Dedifferentiated amniotic fluid mesenchymal stem cell (primary cell): Measurements from ENCODE around the gene GALNT9.
A peak's percentile ranks its signal among the peaks of the same experiment; 100 is the strongest.

Experiments
- DNase-seq: peaks from one replicate; pipeline ENCODE4 v3.0.0-alpha.2; 2016; ENCODE audit errors: extremely low spot score

The GALNT9 gene

DNA sequence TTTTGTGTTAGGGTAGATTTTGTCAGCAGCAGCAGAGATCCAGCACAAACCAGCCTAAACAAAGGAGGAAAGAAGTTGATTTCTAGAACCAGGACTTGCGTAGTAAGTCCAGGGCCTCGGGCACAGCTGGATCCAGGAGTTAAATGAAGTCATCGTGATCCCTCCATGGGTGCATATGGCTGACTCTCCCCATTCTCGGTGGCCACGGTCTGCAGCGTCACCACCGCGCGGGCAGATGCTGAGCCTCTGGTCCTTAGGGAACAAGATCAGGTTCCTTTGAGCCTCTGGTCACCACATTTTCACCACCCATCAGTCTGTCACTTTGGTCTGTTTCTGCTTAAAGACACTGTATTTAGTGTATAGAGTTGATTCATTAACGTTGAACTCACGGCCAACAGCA, 14.8 kb upstream of the GALNT9 start:
- DNase-seq, result no peak

DNA sequence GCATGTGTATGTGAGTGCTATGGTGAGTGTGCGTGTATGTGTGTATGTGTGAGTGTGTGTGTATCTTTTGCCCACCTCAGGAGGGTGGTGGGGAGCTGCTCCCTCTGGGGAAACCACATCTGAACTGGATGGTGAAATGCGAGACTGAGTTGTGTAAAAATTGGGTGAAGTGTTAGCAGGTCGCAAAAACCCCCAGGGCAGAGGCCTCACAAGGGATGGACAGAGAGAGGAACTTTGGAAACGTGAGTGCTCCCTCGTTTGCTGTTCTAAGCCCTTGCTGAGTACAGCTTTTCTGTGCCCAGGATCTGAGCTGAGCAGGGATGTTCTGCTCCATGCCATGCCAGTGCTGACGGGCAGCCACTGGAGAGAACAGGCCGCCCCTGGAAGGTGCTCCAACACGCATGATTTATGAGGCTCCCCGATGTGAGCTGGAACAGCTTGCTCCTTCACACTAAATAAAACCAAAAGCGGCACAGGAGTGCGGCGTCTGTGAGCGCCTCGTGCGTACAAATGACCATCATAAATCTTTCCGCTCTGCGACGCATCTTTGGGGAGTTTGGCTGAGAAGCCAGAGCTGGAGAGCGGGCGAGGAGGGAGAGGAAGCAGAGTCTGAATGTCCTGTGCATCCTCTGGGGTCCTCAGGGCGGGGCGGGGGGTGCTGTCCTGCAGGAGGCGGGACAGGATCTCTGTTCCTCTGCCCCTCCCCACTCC, 14.1 kb upstream of the GALNT9 start:
- no peak for DNase-seq

DNA sequence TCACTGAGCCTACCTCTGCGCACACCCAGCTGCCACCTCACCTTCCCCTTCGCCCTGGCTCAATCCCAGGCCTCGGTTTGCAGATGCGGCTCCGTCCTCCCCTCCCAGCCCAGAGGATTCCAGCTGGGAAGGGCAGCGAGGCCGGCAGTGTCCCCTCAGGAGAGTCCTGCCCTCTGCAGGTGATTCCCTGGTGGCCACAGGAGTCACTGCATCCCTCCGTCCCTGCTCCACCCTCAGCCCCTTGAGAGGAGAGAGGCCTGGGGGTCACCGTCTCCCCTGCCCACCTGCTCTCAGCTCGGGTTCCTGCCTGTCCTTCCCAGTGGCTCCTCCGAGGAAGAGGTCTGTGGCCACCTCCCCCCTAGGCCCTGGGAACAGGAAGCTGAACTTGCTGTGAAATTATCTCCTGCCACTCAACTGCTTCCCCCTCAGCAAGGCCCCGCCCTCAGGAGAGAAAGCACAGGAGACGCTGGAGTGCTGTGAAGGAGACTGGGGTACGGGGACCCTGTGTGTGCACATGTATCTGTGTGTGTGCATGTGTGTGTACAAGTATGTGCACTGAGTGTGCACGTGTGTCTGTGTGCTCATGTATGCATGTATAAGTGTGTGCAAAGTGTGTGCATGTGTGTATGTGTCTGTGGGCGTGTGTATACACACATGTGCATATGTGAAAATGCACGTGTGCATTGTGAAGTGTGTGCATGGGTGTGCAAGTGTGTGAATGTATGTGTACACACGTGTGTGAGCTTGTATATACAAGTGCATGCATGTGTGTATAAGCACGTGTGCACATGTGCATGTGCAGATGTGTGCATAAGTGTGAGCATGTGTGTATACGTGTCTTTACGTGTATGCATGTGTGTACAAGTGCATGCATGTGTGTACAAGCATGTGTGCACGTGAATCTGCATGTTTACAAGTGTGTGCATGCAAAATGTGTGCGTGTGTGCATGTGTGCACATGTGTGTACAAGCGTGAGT, 13.2 kb upstream of the GALNT9 start:
- DNase-seq, result no peak

DNA sequence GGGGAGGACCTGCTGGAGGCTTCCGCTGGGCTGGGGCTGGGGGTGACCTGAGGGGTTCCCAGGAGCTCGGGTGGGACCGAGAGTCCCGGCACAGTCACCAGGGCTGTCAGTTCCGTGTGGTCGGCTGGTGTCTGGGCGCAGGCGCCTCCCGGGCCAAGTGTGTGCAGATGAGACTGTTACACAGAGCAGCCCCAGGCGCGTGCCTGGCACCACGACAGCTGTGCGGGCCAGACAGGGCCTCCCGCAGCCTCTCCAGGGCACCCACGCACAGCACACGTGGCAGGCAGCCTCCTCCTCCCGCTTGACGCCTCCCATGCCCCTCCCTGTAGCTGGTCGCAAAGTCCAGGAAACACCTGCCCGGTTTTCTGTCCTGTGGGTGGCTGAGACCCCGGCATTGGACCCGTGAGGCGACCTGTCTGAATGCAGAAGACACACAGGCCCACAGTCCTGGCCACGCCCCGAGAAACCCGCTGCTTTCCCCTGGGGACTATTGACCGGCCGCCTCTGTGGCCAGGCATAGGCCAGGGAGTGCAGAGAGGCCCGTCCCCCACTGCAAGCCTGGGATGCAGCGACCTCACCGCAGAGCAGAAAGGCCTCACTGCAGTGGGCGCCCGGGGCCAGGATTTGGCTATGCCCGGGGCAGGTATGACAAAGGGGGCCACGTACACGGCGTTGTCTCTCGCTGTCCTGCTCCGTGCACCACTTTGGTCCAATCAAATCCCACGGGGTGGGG, 12.1 kb upstream of the GALNT9 start:
- DNase-seq, result no peak

DNA sequence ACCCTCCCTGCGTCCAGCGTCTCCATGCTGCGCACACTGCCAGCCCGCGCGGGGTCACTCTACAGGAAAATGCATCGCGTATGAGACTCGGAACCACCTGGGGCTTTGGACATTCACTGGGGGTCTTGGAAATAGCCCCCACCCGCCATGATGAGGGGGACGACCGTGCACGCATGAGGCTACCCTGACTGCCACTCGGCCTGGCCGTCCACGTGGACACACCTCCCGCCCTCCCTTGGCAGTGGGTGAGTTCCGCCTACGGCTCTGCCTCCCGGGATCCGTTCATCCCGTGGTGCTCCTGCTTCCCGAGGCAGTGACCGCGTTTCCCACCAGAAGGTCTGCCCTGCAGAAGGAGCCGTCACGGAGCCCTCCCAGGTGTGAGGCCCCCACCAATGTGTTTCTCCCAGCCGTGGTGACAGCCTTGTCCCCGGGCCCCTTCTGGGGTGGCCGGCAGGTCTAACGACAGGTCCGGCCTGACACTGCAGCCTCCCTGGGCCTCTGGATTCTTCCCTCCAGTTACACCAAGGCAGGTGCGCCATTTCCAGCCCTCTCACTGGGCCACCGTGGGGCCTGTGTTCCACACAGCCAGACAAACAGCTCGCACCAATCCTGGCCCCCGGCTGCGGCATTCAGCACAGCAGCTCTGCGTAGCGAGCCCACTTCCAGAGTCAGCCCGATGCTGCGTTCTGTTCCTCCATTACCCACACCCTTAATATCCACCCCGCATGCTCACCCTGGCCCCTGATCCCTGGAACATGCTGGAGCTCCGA, 11.1 kb upstream of the GALNT9 start:
- DNase-seq, result no peak

DNA sequence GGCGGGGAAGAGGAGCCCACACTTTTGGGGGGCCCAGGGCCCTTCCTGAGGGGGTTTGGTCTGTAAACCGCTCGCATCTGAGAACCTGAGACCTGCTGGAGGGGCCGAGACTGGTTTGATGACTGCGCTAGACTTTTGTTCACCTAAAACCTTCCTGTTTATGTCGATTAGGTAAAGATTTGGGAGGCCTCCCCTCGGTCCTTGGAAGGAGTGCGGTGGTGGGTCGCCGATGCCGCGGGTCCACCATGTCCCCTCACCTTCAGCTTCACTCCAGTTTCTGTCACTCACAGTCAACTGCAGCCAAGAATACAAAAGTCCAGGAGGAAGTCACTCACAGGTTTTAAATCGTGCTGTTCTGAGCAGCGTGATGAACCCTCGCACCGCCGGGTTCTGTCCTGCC, 10.5 kb upstream of the GALNT9 start:
- DNase-seq, result no peak

DNA sequence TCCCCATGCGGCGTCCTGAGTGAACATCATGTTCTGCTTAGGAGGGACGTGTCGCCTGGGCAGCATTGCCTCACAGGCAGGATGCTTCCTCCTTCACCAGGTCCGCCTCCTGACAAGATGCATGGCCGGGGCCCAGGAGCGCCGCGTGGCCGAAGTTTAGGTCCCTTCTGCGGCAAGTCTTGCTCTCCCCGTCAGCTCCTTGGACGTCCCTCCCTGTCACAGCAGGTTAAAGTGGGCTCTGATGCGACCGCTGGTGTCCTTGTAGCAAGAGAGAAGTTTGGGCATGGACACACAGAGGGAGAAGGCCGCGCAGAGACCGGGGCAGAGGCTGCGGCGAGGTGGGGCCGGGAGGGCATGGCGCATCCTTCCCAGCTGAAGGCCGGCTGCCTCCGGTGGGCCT, 9.4 kb upstream of the GALNT9 start:
- no peak for DNase-seq

DNA sequence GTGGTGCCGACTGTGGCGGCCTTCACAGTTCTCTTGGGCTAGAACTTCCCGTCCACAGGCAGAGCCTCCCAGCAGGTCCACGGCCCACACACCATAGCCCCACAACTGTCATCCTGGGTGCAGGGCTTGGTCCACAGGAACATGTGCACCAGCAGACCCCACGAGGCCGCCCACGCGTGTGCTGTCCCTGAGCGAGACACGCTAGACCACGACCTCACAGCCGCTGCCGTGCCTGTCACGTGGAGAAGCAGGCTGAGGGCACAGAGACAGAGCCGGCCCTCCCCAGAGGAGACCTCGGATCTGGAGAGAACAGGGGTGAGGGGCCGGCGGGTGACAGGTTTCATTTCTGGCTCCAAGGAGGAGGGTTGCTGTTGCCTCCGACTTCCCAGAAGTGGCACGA, 8.9 kb upstream of the GALNT9 start:
- no peak for DNase-seq

DNA sequence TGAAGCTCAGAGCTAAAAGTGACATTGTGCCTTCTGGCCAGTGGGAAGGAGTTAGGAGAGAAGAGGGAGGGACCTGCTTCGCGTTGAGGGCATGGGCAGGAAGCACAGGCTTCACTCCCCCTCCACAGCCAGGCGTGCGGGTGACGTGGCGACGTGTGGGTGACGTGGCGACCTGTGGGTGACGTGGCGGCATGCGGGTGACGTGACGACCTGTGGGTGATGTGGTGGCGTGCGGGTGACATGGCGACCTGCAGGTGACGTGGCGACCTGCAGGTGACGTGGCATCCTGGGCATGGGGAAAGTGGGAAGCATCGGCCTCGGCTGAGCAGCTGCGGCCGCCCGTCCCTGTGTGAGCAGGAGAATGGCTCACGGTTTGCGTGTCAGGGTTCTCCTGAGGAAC, 8.2 kb upstream of the GALNT9 start:
- no peak for DNase-seq

DNA sequence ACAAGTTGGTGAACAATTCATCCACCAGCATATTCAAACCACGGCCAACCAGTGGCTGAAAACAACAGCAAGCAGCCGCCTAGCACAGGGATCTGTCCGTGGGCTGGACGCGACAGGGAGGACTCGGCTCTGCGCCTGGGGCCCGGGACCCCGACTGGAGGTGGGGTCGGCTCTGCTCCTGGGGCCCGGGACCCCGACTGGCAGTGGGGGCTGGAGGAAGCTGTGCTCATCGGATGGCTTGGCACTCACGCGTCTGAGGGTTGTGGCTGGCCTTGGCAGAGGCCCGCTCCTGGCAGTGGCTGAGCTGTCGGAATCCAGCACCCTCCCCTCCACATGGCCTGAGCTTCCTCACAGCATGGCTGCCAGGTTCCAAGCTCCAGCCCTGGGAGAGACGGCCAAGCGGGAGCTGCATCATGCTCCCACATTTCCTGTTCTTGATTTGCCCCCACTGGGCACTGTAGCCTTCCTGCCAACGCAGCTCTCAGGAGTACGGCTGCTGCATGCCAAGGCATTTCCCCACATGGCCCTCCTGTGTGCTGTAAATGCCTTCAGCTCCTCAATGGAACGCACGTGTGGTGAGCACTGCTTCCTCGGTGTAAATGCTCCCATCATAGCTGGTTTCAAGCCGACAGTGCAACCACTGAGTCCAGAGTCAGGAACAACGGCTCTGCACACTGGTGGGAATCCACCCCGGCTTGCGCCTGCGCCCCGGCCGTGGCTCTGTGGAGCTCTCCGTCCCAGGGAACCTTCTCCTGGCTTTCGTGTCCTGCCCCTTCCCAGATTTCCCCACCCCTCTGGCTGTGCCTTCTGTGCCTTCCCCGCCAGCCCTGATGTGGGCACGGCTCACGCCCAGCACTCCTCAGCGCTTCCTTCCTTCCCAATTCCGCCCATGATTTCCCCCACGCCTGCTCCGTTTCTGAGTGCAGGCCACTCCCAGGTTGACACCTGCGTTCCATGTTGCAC, 7.3 kb upstream of the GALNT9 start:
- DNase-seq, result no peak

DNA sequence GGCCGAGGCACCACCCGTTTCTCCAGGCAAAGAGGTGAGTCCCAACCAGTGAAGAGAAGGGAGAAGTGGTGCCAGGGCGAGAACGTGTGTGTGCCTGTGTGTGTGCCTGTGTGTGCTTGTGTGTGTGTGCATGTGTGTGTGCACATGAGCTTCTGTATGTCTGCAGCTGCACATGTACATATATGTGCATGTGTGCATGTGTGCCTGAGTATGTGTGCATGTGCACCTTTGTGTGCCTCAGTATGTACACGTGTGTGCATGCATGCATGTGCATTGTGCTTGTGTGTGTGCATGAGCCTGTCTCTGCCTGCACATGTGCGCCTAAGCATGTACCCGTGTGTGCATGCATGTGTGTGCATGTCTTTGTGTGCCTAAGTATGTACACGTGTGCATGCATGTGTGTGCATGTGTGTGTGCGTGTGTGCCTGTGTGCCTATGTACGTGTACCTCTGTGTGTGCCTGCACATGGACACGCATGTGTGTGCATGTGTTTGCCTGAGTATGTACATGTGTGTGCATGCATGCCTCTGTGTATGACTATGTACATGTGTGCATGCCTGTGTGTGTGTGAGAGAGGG, 5.9 kb upstream of the GALNT9 start:
- no peak for DNase-seq

DNA sequence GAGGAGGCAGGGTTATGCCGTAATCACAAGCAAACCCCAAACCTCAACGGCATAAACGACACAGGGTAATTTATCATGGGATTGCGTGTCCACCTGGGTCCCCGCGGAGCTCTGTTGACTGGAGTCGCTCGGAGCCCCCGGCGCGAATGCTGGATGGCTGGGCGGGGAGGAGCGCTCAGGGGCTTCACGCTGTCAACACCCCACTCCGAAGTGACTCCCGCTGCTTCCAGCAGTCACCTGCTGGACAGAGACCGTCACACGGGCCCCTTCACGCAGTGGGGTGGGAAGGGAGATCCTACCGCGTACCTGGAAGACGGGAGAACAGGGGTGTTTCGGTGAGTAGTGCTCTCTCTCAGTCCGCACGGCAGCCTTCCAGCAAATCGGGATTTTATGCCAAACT, 4.4 kb upstream of the GALNT9 start:
- no peak for DNase-seq

DNA sequence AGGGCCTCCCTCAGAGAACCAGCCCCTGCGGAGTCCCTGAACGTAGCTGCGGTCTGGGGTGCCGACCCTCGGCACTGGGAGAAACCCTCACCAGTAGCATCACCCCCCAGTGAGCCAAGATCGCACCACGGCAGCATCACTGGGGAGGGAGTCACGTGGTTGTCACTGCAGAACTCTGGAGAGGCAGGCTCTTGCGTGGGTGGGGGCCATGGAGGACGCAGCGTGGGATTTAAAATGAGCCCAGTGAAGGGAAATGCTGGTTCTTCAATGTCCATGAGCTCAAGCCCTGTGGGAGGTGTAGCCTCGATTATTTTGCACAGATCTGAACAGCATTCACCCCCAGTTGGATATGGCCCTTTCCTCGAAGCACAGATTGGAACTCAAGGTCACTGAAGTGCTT, 3.9 kb upstream of the GALNT9 start:
- DNase-seq, result no peak

DNA sequence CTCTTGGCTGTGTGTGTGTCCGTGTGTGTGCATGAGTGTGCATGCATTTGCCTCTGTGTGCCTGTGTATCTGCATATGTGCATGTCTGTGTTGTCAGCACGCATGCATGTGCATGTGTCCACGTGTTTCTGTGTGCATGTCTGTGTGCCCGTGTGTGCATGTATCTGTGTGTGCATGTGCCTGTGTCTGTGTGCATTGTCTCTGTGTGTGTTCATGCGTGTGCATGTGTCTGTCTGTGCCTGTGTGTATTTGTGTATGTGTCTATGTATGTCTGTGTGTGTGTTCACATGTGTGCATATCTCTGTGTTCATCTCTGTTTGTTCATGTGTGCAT, 1.1 kb upstream of the GALNT9 start:
- no peak for DNase-seq

DNA sequence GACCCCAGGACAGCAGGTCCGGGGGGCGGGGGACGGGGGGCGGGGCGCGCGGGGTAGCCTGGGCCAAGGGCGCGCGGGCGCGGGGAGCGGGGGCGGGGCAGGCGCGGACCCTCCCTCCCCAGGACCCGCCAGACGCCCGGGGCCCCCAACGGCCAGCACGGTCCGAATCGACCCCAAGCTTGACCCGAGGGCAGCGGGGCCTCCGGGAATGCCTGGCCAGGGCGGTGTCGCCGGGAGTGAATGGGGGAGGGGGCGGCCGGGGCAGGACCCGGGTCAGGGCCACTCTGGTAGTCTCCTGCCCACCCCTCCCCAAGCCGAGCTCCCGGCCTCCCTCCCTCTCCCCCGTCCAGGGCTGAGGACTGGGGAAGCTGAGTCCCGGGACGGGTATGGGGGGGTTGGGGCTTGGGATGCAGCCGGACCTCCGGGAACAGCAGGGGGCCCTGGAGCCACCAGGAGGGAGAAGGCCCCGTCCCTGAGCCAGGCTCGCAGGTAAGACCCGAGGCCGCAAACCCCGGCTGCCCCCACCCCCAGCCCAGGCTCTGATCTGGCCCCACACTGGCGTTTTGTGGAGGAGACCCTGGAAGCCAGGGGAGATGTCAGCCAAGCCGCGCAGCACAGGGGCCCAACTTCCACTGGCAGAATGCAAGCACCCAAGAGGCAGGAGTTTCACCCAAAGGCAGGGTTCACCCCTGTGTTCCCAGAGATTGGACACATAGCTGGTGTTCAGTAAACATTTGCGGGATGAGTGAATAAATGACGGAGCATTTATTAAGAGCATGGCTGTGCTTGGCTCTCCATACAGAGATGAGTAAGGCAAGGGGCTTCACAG, 545 bp upstream of the GALNT9 start:
- no peak for DNase-seq

DNA sequence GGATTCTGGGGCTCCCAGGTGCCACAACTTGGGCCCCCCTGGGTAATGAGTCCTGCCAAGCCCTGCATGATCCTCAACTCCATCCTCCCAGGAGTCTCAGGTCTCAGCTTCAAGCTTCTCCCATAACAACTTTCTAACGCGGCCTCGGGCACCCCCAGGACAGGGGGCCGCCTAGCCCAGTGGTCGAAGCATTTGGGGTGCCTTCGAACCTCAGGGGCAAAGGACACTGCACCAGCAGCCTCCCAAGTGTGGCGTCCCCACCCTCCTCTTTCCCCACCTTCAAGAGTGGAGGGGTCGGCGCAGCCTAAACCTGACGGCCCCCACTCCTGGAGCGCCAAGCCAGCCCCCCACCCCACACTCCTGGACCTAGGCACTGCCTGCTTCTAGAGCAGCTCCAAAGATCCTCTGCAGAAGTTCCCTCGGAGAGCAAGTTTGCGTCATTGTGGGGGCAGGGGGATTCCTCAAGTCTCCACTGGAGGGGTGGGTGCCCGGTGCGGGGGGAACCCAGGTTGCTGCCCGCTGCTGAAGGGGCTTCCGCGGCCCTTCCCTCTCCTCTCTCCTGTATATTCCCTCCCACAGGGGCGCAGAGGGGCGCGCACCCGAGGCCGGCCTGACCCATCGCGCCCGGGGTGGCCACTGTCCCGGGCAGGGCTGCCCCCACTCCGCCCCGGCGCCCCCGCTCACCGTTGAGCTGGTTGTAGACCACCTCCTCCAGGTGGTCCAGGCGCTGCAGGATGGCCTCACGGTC, 933 bp downstream of the GALNT9 start:
- DNase-seq, result no peak

DNA sequence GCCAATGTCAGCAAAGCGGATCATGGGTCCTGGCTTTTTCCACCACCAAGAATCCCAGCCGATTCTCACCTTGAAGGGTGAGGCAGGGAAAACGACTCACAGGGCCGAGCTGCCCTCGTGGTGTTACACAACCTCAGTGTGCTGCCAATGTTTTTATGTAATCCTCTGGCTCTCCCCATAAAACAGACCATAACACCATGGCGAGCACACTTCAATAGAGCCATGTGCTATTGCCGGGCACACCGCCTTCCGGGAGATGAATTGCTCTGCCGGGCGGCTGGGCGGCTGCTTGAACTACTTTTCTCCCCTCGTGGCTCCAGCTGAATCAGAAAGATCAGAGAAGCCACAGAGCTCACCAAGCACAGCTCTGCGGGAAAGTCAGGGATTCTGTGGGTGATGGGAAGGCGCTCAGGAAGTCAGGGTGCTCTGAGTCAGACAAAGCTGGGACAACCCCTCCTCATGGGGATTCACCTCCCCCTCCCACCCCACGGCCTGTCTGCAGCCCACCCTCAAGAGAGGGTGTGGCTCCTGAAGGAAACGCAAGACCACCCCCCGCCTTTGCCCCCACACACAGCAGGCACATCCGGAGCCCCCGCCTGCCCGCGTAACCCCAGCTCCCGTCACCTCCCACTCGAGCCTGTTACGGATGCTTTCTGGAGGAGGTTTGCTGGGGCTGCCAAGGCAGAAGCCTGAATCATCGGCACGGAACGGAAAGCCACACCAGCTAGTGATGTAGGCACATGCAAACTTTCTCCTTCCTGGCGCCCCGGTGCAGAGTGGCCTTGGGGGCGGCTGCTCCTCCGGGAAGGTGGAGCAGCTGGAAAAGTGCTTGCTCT, 1.8 kb downstream of the GALNT9 start:
- DNase-seq, result peak; percentile 73

DNA sequence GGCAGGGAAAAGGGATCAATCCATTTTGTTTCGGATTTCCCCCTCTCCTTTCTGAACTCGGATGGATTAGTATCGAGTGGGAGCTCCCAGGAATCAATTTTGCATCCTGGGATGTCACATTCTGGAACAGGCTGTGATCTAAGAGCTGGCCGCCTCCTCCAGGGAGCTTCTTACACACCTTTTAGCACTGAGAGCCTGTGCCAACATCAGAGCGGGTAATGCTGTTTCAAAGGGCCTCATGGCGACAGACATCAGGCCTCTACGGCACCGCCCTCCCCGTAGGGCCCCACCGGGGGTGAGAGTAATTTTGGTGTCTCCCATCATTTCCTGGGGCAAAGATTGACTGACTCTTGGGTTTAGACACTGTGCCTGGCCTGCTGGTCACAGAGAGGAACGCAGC, 2.7 kb downstream of the GALNT9 start:
- DNase-seq, result no peak
